ENCODE data around the gene SOX13. TPM values are rescaled to one million over a fixed set of nuclear protein-coding genes. Genes with fewer than 3 reads are reported as not detected.

SOX13 gene
- total RNA-seq, 1 experiment from 2014 or later, result 53.0 TPM

GRCh38 chr1:204126386-204126785 lies 53.5 kb downstream of the SOX13 start:
- Histone ChIP-seq H3K27me3 (ENCODE audit: control insufficient read depth, insufficient read depth, low read length) (no peaks in the 10 kb centered on the region), H3K36me3 (ENCODE audit: control insufficient read depth, insufficient read depth, low read length) (peaks cover 3% of the 10 kb centered on the region), H3K9me3 (ENCODE audit: control insufficient read depth, insufficient read depth, low read depth, low read length) (no peaks in the 10 kb centered on the region), H3K4me1 (ENCODE audit: control insufficient read depth, insufficient read depth, low read length) (peaks cover 29% of the 10 kb centered on the region), H3K27ac (ENCODE audit: low read length) (no peak overlapping the region; the same call in none of the 2 replicates), H3K4me3 (ENCODE audit: low read depth in 2 of 2, low read length in 2 of 2) (no peak overlapping the region)
- TF ChIP-seq CTCF (IDR thresholded peaks at IDR 0.05), result no peak
- no peak for TF ChIP-seq TCF7L2 (IDR thresholded peaks at IDR 0.05; ENCODE audit: low read depth, low read length)
- no peak for TF ChIP-seq REST (IDR thresholded peaks at IDR 0.05; ENCODE audit: insufficient read depth in 1 of 2, low read depth in 2 of 2, low read length in 1 of 2)
- TF ChIP-seq POLR2AphosphoS5 (IDR thresholded peaks at IDR 0.05; ENCODE audit: low read depth, low read length), result no peak
- TF ChIP-seq SIN3A (IDR thresholded peaks at IDR 0.05; ENCODE audit: borderline replicate concordance, insufficient read depth, low read depth, low read length), result no peak
- POLR2A ChIA-PET, result no interaction called here
- BruUV-seq (replicated peaks), result no TSS peak
- DNase-seq (ENCODE audit: low read depth, low spot score) (no peak), ATAC-seq (no peak)
- in situ Hi-C loops (cut with HindIII; ENCODE audit: low pct_unique_long_range_greater_than_20kb, low sequenced_read_pairs) (loop anchor here (25.0 kb wide), 1 partner anchor 264 kb away; the partner anchor contains the start of gene SNRPE), intact Hi-C loops (cut with micrococcal nuclease; ENCODE audit: unreplicated experiment) (no loop called here)
- CTCF ChIA-PET, result no interaction called here

GRCh38 chr1:204126956-204127355 lies 54.0 kb downstream of the SOX13 start:
- DNase-seq (ENCODE audit: low read depth, low spot score), result no peak
- ChIA-PET POLR2A (no interaction called here), CTCF (interaction anchor here (2.8 kb wide), 1 partner anchor 257 kb away, joined by 30 read pairs; no protein-coding TSS in a partner anchor)
- no peak for TF ChIP-seq CTCF (IDR thresholded peaks at IDR 0.05)
- TF ChIP-seq REST (IDR thresholded peaks at IDR 0.05; ENCODE audit: insufficient read depth in 1 of 2, low read depth in 2 of 2, low read length in 1 of 2), result no peak
- Histone ChIP-seq H3K4me3 (ENCODE audit: low read depth in 2 of 2, low read length in 2 of 2) (no peak overlapping the region), H3K36me3 (ENCODE audit: control insufficient read depth, insufficient read depth, low read length) (peaks cover 3% of the 10 kb centered on the region), H3K27ac (ENCODE audit: low read length) (peak overlapping the region; percentile 45), H3K27me3 (ENCODE audit: control insufficient read depth, insufficient read depth, low read length) (no peaks in the 10 kb centered on the region), H3K4me1 (ENCODE audit: control insufficient read depth, insufficient read depth, low read length) (peaks cover 29% of the 10 kb centered on the region), H3K9me3 (ENCODE audit: control insufficient read depth, insufficient read depth, low read depth, low read length) (no peaks in the 10 kb centered on the region)
- BruUV-seq (replicated peaks), result no TSS peak
- intact Hi-C loops (cut with micrococcal nuclease; ENCODE audit: unreplicated experiment) (loop anchor here (1.0 kb wide), 1 partner anchor 256 kb away; no protein-coding TSS in a partner anchor), in situ Hi-C loops (cut with HindIII; ENCODE audit: low pct_unique_long_range_greater_than_20kb, low sequenced_read_pairs) (loop anchor here (25.0 kb wide), 1 partner anchor 265 kb away; the partner anchor contains the start of gene SNRPE)
- ATAC-seq, result no peak

All from Panc1 (cell line).